ENCODE measurements around the gene CREB3L2.

- TF ChIP-seq CTCF (conservative IDR thresholded peaks at IDR 0.05) (no peak), ZFX (IDR thresholded peaks at IDR 0.05) (no peak)
Measured at GRCh38 chr7:137957887-137958286, 44.0 kb downstream of the CREB3L2 start.
